ENCODE results near the gene RALGPS2. TPM values are rescaled to one million over a fixed set of nuclear protein-coding genes. Genes with fewer than 3 reads are reported as not detected.

The RALGPS2 gene
- total and polyA plus RNA-seq, 2 donors (not counting 1 experiment from before 2014, with no cell fraction given), result 59.6 to 251 TPM

DNA sequence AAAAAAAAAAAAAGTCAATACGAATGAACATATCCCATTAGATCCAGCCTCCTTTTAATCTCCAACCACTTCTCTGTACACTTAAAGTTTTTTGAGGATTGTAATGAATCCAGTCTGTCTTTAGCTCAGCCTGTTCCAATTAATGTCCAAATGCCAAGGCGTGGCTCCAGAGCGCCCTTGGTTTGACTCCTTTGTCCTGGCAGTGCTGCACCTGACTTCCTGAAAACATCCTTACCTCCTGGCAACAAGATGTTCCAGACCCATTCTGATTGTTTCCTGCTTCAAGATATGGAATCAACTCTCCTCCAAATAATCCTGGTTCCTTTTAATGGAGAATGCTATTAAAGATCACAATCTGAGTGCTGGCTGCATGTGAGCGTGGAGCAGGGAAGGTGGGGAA is 226.6 kb downstream of the RALGPS2 start:
- H3K4me1 Mint-ChIP-seq, result no peaks in the 10 kb centered on the region
- Histone ChIP-seq H3K4me3 (ENCODE audit: control extremely low read depth in 1 of 5, extremely low read depth in 1 of 5, insufficient read depth in 1 of 5, low read depth in 2 of 5, low read length in 4 of 5) (no peak overlapping the region), H3K9ac (ENCODE audit: low read length) (no peak overlapping the region), H3K9me3 (ENCODE audit: control extremely low read depth in 1 of 3, control insufficient read depth in 2 of 3, insufficient read depth in 1 of 3, low read length in 2 of 3) (peaks cover 0 to 6% (median 0%) of the 10 kb centered on the region in 3 donors), H3K4me2 (replicated peaks; ENCODE audit: low read depth, low read length, poor library complexity, severe bottlenecking) (no peak overlapping the region), H2AFZ (ENCODE audit: insufficient read depth, low read depth, low read length, poor library complexity, severe bottlenecking) (no peak overlapping the region), H3K4me1 (ENCODE audit: control insufficient read depth in 2 of 2, insufficient read depth in 2 of 2, low read length in 2 of 2) (no peaks in the 10 kb centered on the region), H3K36me3 (replicated peaks in 1 of 2; ENCODE audit: control extremely low read depth in 1 of 2, control insufficient read depth in 1 of 2, extremely low read depth in 1 of 2, insufficient read depth in 2 of 2, low read length in 1 of 2) (no peaks in the 10 kb centered on the region), H3K79me2 (ENCODE audit: control insufficient read depth, insufficient read depth, low read length) (no peaks in the 10 kb centered on the region), H4K20me1 (ENCODE audit: control insufficient read depth, insufficient read depth, low read length, poor library complexity, severe bottlenecking) (no peaks in the 10 kb centered on the region), H3K27ac (ENCODE audit: low read length in 2 of 2) (no peak overlapping the region), H3K27me3 (replicated peaks in 1 of 4; ENCODE audit: control extremely low read depth in 1 of 4, control insufficient read depth in 3 of 4, insufficient read depth in 4 of 4, low read length in 3 of 4) (peaks cover 0 to 3% (median 0%) of the 10 kb centered on the region in 4 experiments)
- H3K27ac Mint-ChIP-seq, result no peak overlapping the region
- 94% methylated on average over 2 of the region's 4 CpGs for WGBS (ENCODE audit: insufficient coverage)
- H3K4me3 Mint-ChIP-seq, result no peak overlapping the region
- ChIA-PET CTCF (no interaction called here), POLR2A (no interaction called here)
- no peaks in the 10 kb centered on the region for H3K9me3 Mint-ChIP-seq (ENCODE audit: insufficient read depth)
- no peak for ATAC-seq (ENCODE audit: low read depth)
- no peak for TF ChIP-seq EZH2 (IDR thresholded peaks at IDR 0.05; ENCODE audit: borderline replicate concordance, insufficient read depth, low read depth, low read length, poor library complexity, severe bottlenecking)
- TF ChIP-seq, protein P1, sequence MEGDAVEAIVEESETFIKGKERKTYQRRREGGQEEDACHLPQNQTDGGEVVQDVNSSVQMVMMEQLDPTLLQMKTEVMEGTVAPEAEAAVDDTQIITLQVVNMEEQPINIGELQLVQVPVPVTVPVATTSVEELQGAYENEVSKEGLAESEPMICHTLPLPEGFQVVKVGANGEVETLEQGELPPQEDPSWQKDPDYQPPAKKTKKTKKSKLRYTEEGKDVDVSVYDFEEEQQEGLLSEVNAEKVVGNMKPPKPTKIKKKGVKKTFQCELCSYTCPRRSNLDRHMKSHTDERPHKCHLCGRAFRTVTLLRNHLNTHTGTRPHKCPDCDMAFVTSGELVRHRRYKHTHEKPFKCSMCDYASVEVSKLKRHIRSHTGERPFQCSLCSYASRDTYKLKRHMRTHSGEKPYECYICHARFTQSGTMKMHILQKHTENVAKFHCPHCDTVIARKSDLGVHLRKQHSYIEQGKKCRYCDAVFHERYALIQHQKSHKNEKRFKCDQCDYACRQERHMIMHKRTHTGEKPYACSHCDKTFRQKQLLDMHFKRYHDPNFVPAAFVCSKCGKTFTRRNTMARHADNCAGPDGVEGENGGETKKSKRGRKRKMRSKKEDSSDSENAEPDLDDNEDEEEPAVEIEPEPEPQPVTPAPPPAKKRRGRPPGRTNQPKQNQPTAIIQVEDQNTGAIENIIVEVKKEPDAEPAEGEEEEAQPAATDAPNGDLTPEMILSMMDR (IDR thresholded peaks at IDR 0.05), result no peak
- H3K27me3 Mint-ChIP-seq, result peaks cover 23% of the 10 kb centered on the region
- intact Hi-C loops (cut with micrococcal nuclease), result no loop called here
- no peak for DNase-seq

DNA sequence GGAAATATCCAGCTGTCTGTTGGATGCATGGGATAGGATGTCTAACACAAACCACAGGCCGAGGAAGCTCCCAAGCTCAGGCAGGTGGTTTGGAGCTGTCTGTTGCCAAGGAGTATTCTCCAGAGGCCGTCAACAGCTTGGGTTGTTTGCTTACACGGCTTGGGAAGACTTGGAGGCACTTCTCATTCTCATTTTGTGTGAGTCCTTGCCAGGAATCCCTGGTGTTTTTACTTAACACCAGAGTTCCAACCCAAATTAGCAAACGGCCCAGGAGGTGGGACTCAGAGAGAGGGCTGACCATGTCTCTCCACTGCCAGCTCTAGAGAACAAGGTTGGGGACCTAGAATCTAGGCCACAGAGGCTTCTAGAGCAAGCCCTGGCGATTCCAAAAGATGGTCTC is 228.0 kb downstream of the RALGPS2 start:
- no peak for TF ChIP-seq EZH2 (IDR thresholded peaks at IDR 0.05; ENCODE audit: borderline replicate concordance, insufficient read depth, low read depth, low read length, poor library complexity, severe bottlenecking)
- TF ChIP-seq, protein P1 (IDR thresholded peaks at IDR 0.05), result no peak
- Mint-ChIP-seq H3K4me3 (no peak overlapping the region), H3K9me3 (ENCODE audit: insufficient read depth) (no peaks in the 10 kb centered on the region), H3K27me3 (peaks cover 15% of the 10 kb centered on the region), H3K4me1 (no peaks in the 10 kb centered on the region), H3K27ac (no peak overlapping the region)
- Histone ChIP-seq H3K4me2 (replicated peaks; ENCODE audit: low read depth, low read length, poor library complexity, severe bottlenecking) (no peak overlapping the region), H3K36me3 (replicated peaks in 1 of 2; ENCODE audit: control extremely low read depth in 1 of 2, control insufficient read depth in 1 of 2, extremely low read depth in 1 of 2, insufficient read depth in 2 of 2, low read length in 1 of 2) (no peaks in the 10 kb centered on the region), H3K9ac (ENCODE audit: low read length) (no peak overlapping the region), H4K20me1 (ENCODE audit: control insufficient read depth, insufficient read depth, low read length, poor library complexity, severe bottlenecking) (no peaks in the 10 kb centered on the region), H3K27ac (ENCODE audit: low read length in 2 of 2) (no peak overlapping the region), H3K4me1 (ENCODE audit: control insufficient read depth in 2 of 2, insufficient read depth in 2 of 2, low read length in 2 of 2) (no peaks in the 10 kb centered on the region), H3K27me3 (replicated peaks in 1 of 4; ENCODE audit: control extremely low read depth in 1 of 4, control insufficient read depth in 3 of 4, insufficient read depth in 4 of 4, low read length in 3 of 4) (peaks cover 0 to 3% (median 0%) of the 10 kb centered on the region in 4 experiments), H2AFZ (ENCODE audit: insufficient read depth, low read depth, low read length, poor library complexity, severe bottlenecking) (no peak overlapping the region), H3K9me3 (ENCODE audit: control extremely low read depth in 1 of 3, control insufficient read depth in 2 of 3, insufficient read depth in 1 of 3, low read length in 2 of 3) (peaks cover 0 to 6% (median 0%) of the 10 kb centered on the region in 3 donors), H3K79me2 (ENCODE audit: control insufficient read depth, insufficient read depth, low read length) (no peaks in the 10 kb centered on the region), H3K4me3 (ENCODE audit: control extremely low read depth in 1 of 5, extremely low read depth in 1 of 5, insufficient read depth in 1 of 5, low read depth in 2 of 5, low read length in 4 of 5) (no peak overlapping the region)
- DNase-seq, result no peak
- ChIA-PET CTCF (no interaction called here), POLR2A (no interaction called here)
- 76% methylated on average over 2 of the region's 5 CpGs for WGBS (ENCODE audit: insufficient coverage)
- no peak for ATAC-seq (ENCODE audit: low read depth)
- intact Hi-C loops (cut with micrococcal nuclease), result no loop called here

Data from B cell (primary cell).